AG10803 (cell line): ENCODE results near the gene ZNF317.

Experiments
- DNase-seq: peaks from one replicate; pipeline ENCODE4 v3.0.0; 2010; ENCODE audit warnings: low read depth
- H3K4me3 ChIP-seq: 2 replicates; pipeline ENCODE4 v1.5.1; 2011; ENCODE audit warnings: mild to moderate bottlenecking, low read length, control low read depth
- CTCF ChIP-seq: conservative IDR thresholded peaks from 2 replicates; pipeline ENCODE4 v1.5.1; 2011; ENCODE audit warnings: mild to moderate bottlenecking, low read length, control low read depth, inconsistent platforms

Gene ZNF317

GRCh38 chr19:9165261-9165660 is 25.1 kb downstream of the ZNF317 start:
- no peak overlapping the region for H3K4me3 ChIP-seq
- TF ChIP-seq CTCF = no peak
- peak; percentile 16 for DNase-seq

GRCh38 chr19:9166846-9167245 is 26.6 kb downstream of the ZNF317 start:
- no peak for DNase-seq
- no peak overlapping the region for H3K4me3 ChIP-seq
- TF ChIP-seq CTCF = no peak

- no peak for TF ChIP-seq CTCF
- H3K4me3 ChIP-seq = no peak overlapping the region
- peak; percentile 8 for DNase-seq
These were observed 31.3 kb downstream of the ZNF317 start for GRCh38 chr19:9171393-9171991.

GRCh38 chr19:9175326-9175725 is 35.1 kb downstream of the ZNF317 start:
- TF ChIP-seq CTCF = no peak
- no peak for DNase-seq
- H3K4me3 ChIP-seq = no peak overlapping the region

- no peak for DNase-seq
- TF ChIP-seq CTCF = no peak
- H3K4me3 ChIP-seq = no peak within 1 kb of the TSS
These were observed 38.7 kb downstream of the ZNF317 start, which contains the start of gene OR7D2 for GRCh38 chr19:9178901-9179300. Gene OR7D2, plus strand, starts transcription at chr19:9178979. Its CDS starts 6,803 bp downstream, at chr19:9185782.

- H3K4me3 ChIP-seq = no peak overlapping the region
- no peak for TF ChIP-seq CTCF
- no peak for DNase-seq
These were observed 42.8 kb downstream of the ZNF317 start for GRCh38 chr19:9183000-9183399.

- no peak for TF ChIP-seq CTCF
- no peak overlapping the region for H3K4me3 ChIP-seq
- no peak for DNase-seq
These were observed 47.0 kb downstream of the ZNF317 start for GRCh38 chr19:9187191-9187590.
